T-helper 2 cell treated with Interferon-gamma antibody and Interleukin-4, amounts not matched to agents 100 ng/mL and 5 ng/mL, for 36 hours (primary cell): Measurements from ENCODE around the gene FCHSD1. TPM values are rescaled to one million over a fixed set of nuclear protein-coding genes. Genes with fewer than 3 reads are reported as not detected.

Source experiments
- intact Hi-C: fragments of 100-400 bp; cut with micrococcal nuclease; formaldehyde crosslinking; loops from one replicate; pipeline ENCODE4 v1.15.1; 2023
- total RNA-seq: library from RNA; stranded (reverse); gene quantifications from 2 replicates; pipeline ENCODE4 v1.2.3, GENCODE V29; 2022

Gene FCHSD1
- total RNA-seq, 1 donor from 2014 or later, result 55.1 TPM

DNA sequence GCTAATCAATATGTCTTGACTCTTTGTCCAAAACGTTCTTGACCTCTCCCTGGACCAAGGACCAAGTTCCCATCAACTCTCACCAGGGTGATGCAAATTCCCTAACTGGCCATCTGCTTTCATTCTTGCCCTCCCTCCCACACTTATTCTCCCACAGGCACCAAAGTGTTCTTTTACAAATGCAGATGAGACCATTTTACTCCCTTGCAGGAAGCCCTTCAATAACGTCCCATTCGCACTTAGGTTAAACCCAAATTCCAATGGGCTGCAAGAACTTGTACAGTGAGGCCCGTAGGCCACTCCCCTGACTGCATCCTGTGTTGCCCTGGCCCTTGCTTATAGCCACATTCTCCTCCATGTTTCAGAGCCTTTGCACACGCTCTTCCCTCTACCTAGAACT, 23.5 kb upstream of the FCHSD1 start:
- intact Hi-C loops, result no loop called here

DNA sequence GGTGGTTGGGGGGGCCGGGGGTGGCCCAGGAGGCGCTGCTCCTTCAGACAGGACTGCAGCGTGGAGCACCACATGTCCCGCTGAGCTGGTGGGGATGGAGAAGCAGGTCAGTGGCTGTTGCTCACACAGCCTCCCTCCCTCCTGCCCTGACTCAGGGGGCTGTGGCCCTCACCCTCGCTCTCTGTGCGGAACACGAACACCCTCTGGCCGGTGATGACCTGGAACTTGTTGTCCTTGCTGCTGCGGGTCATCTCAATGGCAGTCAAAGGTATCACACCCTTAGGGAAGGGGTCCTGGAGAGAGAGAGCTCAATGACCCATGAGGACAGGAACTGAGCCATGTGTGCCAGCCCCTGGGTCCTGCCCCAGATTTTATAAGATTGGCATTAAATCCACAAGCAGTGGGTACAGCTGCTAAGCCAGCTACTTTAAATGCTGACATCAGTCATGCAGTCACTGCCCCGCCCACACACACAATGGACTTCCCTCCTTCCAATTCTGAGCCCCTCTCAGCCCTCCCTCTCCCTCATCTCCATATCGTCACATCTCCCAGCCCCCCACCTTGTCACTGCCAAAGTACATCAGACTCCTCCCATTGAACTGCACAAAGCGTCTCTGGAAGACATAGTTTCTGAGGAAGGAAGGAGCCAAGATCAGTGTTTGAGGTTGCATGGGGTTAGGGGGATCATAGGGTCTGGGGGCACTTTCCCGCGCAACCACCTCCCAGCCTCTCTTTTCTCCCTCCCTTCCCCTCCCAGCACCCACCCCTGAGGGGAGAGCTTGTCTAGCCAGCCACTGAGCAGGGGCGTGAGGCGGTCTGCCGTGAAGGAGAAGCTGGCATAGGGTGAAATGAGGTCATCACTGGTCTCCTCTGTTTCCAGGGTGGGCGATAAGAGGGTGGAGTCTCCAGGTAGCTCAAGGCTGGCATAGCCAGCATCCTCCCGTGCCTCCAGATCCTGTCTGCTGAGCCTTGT, 21.9 kb upstream of the FCHSD1 start:
- intact Hi-C loops, result no loop called here

DNA sequence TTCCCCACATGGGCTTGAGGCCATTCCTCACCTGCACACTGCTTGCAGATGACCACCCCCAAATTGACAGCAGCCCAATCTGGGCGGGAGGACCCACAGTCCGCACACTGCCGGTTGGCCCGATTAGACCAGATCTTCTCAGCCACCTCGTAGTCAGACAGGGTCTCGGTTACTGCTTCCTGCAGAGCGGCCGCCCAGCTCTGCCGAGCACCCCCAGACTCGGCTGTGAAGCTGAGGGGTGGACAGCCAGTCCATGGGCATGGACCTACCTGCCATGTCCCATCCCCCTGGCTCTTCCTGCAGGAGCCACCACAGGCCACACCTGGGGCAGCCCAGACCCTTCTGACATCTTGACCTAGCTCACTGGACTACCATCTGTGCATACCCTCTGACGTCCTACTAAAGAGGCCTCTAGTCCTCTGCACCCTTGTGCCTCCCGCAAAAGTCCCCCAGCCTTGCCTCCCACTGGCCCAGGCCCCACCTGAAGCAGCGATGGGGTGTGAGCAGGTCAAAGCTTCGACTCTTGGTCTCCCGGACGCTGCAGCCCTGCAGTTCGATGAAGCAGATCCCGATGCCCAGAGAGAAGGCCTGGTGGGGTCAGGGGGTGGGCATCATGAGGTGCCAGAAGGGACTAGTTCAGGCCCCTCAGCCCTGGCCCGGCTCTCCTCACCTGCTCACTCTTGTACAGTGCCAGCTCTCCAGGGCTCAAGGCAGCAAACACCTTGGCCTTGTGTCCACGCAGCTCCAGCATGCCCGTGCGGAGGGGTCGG, 21.0 kb upstream of the FCHSD1 start:
- intact Hi-C loops, result no loop called here

DNA sequence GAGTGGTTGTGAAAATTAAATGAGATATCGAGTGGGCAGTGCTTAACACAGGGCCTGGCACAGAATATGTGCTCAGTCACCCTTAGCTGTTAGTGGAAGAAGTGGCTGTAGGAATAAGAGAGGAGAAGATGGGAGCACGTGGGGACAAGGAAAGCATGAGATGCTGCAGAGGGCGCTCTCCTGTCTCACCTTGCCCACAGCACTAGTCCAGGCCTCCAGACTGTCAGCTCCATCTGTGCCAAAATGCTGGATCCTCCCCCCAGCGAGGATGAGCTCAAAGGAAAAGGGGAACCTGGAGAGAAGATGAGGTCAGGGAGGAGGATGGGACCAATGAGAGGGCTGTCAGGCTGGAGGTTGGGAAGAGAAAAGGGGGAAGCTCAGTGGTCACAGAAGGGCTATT, 18.3 kb upstream of the FCHSD1 start:
- intact Hi-C loops, result loop anchor here (5.0 to 10.0 kb wide), 2 partner anchors 145 to 1043 kb away; no protein-coding TSS in a partner anchor

DNA sequence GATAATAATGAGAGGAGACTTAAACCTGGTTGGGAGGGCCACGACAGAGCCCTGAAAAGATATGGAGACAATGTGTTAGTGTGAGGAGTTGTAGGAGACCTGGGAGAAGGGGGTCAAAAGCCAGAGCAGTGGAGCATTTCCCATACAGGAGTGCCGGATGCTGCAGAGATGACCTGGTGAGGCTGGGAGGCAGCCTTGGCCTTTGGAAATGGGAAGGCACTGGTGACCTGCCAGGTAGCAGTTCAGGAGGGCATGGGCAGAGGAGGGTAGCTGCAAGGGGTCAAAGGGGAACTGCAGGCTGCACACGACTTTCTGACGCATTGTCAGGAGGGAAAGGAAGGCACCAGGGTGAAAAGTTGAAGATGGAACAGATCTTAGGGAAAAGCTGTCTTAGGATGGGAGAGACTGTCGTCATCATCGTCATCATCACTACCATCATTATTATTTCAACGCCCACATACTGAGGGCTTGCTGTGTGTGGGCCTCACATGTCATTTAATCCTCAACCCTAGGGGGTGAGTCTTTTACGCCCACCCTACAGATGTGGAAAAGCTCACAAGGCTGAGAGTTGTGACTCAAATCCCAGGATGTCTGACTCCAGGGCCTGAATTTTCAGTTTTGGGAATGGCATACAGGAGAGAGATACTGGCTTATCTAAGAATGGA, 17.5 kb upstream of the FCHSD1 start:
- intact Hi-C loops, result loop anchor here (5.0 to 10.0 kb wide), 2 partner anchors 146 to 1044 kb away; no protein-coding TSS in a partner anchor

DNA sequence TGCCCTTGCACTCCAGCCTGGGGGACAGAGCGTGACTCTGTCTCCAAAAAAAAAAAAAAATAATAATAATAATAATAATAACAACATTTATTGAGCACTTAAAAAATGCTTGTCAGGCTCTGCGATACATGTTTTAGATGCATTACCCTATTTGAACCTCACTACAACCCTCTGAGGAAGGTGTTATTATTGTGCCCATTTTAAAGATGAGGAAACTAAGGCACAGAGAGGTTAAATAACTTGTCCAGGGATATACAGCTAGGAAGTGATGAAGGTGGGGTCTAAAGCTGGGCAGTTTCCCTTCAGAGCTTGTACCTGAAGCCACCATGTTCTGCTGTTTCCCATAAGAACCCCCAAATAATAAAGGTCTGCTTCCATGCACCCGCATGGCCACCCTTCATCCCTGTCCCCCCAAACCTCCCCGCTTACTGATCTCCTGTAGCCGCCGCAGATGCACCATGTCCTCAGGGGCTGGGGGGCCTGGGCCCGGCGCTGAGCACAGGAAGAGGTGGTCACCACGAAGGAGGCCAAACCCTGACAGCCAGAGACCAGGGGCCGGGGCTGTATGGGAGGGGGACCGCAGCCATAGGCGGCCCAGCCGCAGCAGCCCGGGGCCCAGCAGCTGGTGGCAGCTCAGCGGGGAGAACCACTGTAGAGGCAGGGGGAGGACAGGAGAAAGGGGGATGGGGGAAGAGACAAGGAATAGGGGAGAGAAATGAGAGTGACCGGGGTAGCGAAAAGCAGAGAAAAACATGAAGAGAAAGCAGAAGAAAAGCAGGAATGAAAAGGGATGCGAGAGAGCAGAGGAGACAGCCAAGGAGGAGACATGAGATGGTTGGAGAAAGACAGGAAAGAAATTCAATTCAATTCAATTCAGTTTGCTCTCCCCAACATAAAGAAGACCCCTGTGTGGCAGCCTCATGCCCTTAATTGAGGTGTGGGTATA, 15.1 kb upstream of the FCHSD1 start:
- intact Hi-C loops, result loop anchor here (1.0 to 10.0 kb wide), 6 partner anchors 15 to 1046 kb away; partner anchors contain the start of gene FCHSD1

DNA sequence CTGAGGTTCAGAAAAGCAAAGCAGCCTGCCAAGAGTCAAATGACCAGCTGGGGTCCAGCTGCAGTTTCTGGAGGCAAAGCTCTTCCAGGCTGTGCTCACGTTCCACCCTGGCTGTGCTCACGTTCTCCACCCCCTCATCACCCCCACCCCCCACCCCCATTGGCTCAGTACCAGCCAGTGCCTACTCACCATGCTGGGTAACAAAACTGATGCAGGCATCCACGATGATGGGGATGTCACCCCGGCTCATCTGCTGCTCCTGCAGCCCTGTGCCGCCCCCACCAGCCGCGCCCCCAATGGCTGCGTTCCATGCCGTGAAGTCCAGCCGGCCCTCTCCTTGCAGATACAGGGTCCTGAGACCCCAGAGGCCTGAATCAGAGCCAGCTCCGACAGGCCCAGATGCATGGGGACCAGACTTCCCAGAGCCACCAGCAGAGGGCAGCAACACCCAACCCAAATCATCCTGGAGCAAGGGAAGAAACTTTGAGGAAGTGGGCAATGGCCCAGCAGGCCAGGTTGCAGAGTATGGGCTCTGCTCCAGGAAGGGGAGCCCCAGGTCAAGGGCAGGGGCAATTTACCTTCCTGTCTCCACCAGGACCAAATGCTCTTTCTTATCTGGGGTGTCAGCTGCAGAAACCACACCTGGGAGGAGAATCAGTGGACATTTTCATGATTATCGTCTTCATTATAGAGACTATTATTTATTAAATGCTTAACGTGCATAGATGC, 13.7 kb upstream of the FCHSD1 start:
- intact Hi-C loops, result loop anchor here (1.0 to 10.0 kb wide), 6 partner anchors 14 to 1047 kb away; partner anchors contain the start of gene FCHSD1

DNA sequence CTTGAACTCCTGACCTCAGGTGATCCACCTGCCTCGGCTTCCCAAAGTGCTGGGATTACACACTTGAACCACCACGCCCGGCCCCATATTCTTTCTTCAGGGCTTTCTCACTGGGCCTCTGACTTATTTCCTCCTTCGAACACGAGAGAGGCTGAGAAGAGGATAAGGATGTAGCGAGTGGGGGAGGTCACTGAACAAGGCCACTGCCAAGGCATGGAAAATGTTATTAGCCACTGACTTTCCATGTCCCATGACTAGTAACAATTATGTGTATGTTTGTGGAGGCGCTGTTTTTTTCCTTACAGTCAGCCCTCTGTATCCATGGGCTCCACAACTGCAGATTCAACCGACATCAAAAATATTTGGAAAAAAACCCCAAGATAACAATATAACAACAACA, 12.3 kb upstream of the FCHSD1 start:
- intact Hi-C loops, result loop anchor here (10.0 kb wide), 1 partner anchor 151 kb away; no protein-coding TSS in a partner anchor

DNA sequence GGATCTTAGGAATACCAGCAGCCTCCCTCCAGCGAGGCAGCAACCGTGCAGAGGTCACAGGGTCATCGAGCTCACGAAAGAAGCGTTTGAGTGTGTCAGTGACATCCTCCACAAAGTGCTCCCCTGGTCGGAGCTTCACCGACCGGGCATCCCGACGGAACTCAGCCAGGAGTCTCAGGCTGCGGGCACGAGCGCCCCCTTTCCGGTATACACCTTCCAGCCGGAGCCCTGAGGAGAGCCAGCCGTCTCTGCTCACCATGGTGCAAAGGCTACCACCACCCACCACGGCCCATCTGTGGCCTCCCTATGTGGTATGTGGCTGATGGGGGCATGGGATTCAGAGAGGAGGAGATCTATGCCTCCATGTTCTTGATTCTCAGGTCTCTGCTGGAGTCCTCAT, 10.8 kb upstream of the FCHSD1 start:
- intact Hi-C loops, result loop anchor here (10.0 kb wide), 1 partner anchor 153 kb away; no protein-coding TSS in a partner anchor

DNA sequence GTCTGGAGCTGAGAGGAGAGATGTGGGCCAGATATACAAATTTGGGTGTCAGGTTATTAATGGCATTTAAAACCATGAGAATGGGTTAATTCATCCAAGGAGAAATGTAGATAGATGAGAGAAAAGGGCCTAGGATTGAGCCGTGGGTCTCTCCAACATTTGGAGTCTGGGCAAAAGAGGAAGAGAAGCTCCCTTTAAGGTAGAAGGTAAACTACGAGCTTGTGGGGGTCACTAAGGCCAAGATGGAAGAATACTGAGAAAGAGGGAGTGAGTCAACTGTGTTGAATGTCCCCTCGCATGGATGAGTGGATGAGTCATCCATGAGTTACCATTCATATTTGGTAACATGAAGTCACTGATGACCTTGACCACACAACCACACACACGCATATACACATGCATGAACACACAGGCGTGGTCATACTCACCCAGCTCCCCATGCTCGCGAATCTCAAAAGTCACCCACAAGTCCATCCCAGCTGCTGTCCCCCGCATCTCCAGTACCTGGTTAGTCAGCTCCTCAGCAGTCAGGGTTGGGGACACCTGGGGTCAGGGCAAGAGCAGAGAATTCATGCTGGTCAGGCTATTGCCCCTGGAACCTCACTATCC, 6.8 kb upstream of the FCHSD1 start:
- intact Hi-C loops, result no loop called here

DNA sequence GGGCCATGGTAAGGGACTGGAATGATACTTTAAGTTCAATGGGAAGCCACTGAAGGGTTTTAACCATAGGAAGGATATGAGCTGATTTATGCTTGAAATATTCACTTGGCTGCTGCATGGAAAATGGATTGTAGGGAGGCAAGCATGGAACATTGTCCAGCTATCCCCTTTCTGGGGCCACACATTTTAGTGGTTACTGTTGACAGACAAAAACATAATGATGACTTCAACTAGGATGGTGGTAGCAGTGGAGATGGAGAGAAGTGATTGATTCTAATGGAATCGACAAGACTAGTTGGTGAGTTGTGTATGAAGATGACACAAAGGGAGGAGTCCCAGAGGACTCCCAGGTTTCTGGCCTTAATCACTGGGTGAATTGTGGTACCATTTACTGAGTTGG, 6.2 kb upstream of the FCHSD1 start:
- intact Hi-C loops, result no loop called here

DNA sequence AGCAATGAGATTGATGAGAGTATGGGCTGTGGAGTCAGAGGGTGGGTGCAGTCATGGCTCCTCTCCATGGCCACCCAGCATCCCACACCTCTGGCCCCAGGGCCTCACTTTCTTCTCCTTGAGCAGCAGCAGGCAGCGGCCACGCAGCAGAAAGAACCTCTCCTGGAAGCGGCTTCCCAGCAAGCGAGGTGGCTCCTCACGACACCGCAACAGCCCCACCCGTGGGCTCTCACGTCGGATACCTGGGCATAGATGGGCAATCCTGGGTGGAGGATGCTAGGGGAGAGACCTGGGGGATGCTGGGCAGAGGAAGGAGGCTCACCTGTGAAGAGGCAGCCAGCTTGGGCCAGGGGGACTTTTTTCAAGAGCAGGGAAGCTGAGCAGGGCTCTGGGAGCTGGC, 5.2 kb upstream of the FCHSD1 start:
- intact Hi-C loops, result no loop called here

DNA sequence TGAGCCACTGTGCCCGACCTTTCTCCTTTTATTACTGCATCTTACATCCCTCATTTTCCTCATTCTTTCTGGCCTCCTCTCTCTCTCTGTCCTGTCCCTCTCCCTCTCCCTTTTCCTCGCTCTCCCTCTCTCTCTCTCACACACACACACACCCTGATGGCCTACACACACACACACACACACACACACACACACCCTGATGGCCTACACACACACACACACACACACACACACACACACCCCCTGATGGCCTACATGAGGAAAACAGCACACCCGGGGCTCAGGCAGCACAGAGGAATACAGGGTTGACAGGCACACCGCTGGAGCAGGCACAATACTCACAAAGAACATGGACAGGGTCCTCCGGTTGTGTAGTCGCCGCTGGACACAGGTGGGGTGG, 3.8 kb upstream of the FCHSD1 start:
- intact Hi-C loops, result no loop called here

DNA sequence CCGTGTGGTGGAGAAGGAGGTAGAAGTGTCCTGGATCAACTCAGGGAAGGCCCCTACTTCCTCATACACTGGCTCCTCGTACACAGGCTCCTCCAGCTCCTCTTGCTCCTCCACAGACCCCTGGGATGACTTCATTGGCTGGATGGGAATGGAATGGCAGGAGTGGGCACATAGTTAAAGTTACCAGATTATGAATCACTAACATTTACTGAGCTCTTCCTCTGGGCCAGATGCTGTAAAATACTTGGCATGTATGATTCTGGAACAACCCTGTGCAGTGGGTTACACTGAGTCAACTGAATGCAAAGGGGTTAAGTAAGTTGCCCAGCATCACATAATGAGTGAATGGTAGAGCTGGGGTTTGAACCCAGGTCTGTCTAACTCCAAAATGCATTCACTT, 3.1 kb upstream of the FCHSD1 start:
- intact Hi-C loops, result loop anchor here (5.0 kb wide), 1 partner anchor 268 kb away; the partner anchor contains the start of gene DELE1

DNA sequence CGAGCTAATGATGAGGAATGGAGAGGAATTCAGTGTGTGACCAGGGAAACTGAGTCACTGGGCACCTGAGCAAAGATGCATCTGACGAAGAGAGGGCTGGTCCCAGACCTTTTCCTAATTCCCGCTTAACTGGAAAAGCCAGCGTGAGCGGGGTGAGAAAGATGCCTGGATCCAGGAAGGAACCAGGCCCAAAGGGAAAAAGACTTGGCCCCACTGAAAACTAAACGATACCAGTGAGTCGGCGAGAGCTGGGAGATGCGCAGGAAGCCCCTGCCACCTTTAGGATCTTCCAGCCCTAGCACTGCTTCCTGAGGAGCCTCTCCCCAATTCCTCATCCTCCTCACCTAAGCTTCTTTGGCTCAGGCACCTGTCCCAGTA, 499 bp upstream of the FCHSD1 start:
- intact Hi-C loops, result loop anchor here (1.0 to 5.0 kb wide), 4 partner anchors 13 to 271 kb away; partner anchors contain the start of genes DELE1, HDAC3 and RELL2

DNA sequence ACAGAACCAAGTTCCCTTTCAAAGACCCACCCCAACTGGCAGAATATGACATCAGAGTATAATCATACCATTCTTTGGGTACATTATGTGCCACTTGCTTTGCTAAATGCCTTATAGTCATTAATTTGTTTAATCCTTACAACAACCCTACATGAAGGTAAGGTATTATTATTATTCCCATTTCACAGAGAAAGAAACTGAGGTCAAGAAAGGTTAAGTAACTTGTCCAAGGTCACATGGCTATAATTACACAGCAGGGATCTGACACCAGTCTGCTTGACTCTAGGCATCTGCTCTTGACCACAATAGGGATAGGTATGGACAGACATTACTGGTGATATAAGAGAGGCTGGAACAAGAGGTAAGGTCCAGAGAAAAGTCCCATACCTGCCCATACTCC, 1.2 kb downstream of the FCHSD1 start:
- intact Hi-C loops, result loop anchor here (2.0 to 5.0 kb wide), 2 partner anchors 15 to 272 kb away; partner anchors contain the start of gene DELE1

DNA sequence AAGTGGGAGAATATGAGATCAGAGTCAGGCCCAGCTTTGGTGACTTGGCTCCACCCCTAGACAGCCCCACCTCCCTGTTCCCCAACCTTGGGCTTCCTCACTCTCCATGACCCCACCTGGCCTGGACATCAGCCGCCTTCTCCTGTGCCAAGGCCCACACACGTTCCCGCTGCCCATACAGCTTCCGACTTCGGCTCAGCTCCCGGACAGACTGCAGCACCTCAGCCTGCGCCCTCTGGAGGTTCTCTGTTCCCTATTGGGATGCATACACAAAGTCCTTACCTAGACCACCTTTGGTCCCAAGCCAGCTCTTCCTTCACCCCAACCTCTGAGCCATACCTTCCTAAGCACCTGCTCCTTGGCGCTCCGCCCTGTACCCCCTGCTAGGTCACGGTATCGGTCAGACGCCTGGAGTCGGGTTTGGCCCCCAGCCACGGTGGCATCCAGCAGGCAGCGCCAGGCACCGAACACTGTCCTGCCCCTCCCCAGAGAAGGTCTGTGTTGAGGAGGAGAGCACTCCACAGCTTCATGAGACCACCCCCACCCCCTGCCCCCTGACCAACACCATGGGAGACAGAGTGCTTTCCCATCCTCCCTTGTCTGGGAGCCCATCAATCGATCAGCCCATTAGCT, 2.0 kb downstream of the FCHSD1 start:
- intact Hi-C loops, result no loop called here

DNA sequence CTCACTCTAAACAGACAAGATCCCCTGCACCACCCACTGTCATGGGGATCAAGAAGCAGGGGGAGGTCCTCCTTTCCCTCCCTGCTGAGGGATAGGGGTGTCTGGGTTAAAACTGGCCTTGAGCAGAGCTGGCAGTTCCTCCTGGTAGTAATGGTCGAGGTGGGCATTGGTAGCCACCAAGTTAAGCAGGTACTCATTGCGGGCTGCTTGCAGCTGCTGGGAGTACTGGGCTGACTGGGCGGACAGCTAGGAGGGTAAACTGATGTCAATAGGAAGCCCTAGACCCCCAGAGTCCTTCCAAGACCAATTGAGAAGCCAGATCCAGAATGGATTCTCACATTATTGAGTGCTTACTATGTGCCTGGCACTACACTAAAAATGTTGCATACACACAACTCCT, 3.4 kb downstream of the FCHSD1 start:
- intact Hi-C loops, result no loop called here
